GM21825 (cell line): ENCODE data around the gene SLC35B4.

Source experiments
- ATAC-seq: cut with Tn5 transposase; IDR thresholded peaks from one replicate; pipeline ENCODE4 v1.9.1; 2021; ENCODE audit warnings: mild to moderate bottlenecking, moderate library complexity; ENCODE audit not compliant: unreplicated experiment

The SLC35B4 gene, protein sequence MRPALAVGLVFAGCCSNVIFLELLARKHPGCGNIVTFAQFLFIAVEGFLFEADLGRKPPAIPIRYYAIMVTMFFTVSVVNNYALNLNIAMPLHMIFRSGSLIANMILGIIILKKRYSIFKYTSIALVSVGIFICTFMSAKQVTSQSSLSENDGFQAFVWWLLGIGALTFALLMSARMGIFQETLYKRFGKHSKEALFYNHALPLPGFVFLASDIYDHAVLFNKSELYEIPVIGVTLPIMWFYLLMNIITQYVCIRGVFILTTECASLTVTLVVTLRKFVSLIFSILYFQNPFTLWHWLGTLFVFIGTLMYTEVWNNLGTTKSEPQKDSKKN

DNA sequence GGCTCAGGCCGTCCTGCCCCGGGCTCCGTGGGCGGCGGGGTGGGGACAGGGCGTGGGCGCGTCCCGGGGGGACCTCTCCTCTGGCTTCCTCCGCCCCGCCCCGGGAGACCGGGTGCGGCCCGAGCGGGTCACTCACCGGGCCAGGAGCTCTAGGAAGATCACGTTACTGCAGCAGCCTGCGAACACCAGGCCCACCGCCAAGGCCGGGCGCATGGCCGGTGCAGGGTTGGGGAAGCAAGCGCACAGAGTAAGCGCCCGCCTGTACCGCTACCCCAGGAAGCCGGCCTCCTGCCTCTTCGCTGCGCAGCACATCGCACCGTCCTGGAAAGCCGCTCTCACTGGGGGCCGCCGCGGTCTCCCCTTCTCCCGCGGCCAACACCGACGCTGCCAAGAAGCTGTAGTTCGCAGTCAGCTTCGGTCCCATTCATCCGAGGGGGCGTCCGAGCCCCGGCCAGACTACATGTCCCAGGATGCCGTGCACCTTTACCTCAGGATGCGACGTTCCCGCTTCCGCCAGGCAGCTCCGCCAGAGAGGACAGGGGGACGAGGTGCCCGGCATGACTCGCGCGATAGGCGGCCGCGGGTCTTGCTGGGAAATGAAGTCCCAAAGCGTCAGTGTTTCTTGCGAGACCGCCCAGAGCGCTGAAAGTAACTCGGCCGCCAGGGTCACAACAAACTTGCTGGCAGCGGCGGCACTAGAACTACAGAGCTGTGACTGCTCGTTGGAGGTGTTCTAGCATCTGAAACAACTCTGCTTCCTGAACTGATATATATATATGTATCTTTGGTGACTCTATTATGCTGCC is at the start of gene SLC35B4:
Gene SLC35B4, minus strand, starts transcription at position 392 of the 806 bp plus-strand sequence. Its CDS starts 179 bp downstream, at position 213.
- ATAC-seq = peak; percentile 100

DNA sequence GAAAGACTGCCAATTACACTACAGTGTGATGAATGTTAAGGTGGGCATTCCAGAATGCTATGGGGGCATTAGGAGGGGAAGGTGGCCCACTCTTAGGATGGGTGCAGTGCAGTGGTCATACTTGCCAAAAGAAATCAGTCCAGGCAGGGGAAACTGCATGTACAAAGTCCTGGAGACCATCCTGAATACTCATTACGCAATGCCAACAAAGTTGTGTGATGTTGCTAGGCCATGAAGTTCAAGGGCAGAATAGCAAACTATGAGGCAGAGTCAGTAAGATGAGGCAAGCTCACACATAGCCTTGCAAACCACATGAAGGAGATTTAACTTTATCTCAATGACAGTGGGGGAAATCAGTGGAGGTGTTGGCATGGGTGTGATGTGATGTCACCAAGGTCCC is 49.8 kb upstream of the SLC35B4 start:
- no peak for ATAC-seq

DNA sequence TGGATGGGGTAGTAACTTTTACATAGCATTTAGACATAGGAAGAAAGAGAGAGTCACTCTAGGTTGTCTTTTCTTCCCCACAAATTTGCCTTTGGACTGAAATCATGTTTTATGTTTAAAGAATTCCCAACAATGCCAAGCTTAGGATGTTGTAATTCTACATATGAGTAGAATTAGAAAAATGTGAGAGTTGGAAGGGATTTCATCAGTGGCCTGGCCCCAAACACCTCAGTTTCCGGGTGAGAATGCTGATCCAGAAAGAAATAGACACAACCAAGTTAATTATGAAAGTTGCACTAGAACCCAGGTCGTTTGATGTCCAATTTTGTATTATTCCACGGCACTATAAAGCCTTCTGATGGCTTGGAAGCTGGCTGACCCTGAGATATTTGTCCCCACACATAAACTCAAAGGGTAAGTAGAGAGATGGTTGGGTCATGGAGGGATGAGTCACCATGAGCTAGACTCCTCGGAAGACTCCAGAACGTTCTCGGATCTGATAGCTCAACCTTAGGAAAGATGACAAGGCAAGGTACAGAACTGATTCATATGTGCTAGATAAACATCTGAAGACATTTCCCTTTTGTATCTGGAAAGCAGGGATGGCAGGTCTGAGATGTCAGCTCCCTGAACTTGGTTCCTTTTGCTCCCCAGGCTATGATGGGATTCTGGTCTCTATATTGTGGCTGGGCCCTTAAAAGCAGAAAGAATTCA is 48.8 kb upstream of the SLC35B4 start:
- ATAC-seq = no peak

DNA sequence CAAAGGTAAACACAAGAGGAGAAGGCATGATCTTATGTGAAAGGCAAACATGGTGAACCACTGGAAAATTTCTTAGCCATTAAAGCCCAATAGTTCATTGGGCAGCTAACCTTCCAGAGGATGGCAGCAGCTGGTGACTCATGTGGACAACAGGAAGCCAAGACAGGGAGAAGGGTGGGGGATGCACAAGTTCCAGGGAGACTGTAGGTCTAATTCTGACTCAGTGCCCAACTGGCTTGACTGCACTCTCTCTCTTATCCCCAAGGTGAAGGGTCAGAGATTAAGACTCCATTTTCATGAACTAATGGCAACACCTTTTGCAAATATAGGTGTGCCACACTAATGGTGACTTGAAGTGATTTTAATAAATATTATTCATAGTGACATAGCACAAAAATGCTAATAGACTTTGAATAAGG is 47.9 kb upstream of the SLC35B4 start:
- no peak for ATAC-seq

DNA sequence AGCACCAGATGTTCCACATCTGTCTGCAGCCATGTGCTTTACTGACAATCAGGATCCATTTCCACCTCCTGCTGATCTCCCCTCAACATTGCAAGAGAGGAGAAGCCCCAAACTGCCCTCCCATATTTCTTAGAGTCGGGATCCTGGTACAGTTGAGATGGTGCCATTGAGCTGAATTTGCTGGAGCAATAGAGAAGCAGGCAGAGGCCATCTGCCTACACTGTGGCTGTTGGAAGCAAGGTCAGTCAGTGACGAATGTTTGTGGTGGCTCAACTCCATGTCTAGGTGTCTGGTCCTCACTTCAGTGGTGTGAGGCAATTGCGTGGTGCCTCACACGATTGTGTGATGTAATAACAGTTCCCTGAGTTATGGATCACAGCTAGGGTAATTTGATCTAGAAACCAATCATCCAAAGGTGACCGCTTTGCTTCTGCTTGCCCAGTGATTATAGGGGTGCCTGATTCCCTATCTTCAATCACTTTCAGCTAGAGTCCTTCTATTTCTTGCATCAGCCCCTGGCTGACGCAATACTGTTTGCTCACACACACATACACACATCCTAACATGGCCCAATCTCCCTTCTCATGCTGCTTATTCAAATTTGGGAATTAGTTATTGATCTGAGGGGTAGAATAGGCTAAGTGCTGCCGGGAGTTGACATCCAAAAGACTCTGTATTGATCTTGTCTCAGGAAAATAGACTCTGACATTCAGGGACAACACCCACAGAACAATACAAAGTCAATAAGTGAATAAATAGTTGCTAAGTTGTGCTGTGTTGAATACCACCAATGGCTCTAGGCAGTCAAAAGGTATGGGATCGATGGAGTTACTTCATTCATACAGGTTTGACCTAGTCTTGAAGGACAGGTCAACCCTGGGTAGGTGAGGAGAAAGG is 46.1 kb upstream of the SLC35B4 start:
- no peak for ATAC-seq

DNA sequence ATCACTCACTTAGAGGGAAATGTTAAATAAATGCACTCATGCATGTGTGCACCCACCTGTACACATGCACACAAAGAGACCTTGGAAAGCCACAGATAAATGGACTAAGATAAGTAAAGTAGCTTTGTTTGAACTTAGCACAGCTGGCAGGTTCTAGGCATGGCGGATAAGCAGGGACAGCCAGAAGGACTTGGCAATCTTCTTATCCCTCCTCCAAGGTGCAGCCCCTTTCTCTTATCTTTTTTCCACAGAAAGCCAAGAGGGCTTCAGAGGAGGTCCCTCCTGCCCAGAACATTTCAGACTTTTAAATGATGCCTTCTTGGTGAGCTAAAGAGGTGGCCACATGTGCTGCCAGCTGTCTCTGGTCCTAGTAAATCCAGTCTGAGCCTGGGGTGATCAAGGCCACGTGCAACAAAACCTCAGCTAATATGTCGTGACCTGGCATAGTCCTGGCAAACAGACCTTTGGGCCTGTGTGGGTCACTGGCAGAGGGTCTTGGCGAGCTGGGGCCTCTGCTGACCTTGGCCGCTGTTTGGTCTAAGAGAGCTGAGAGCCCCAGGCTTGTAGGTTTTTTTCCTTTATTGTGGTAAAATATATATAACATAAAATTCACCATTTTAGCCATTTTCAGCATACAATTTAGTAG is 43.2 kb upstream of the SLC35B4 start:
- no peak for ATAC-seq

DNA sequence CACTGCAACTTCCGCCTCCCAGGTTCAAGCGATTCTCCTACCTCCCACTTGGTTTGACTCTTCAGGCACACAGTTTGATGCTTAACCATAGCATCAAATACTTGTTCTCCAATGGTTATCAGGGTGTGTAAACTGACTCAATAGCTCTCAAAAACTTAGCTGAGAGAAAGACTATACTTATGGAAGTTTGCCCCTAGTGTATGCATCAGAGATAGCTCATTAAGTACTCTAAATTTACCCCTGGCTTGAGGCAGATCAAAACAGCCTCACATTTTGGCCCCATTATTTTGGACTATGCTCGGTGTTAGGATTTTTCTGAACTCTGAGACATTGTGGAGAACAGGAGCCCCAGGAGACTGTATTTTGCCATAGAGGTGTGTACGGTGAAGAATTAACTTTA is 40.8 kb upstream of the SLC35B4 start:
- ATAC-seq = no peak

DNA sequence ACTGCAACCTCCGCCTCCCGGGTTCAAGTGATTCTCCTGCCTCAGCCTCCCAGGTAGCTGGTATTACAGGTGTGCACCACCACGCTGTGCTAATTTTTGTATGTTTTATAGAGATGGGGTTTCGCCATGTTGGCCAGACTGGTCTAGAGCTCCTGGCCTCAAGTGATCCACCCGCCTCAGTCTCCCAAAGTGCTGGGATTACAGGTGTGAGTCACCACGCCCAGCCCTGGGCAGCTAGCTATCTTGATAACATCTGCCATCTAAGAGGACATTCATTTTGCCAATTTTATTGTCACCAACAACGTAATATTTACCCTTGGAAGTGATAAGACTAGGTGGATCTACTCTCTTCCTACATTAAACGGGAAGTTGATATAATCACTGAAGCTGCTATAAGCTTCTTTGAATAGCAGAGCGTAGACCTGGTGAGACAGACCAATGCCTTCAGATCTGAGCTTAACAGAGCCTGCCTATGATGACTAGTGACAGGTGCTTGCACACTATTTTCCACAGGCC is 39.7 kb upstream of the SLC35B4 start:
- ATAC-seq = no peak

DNA sequence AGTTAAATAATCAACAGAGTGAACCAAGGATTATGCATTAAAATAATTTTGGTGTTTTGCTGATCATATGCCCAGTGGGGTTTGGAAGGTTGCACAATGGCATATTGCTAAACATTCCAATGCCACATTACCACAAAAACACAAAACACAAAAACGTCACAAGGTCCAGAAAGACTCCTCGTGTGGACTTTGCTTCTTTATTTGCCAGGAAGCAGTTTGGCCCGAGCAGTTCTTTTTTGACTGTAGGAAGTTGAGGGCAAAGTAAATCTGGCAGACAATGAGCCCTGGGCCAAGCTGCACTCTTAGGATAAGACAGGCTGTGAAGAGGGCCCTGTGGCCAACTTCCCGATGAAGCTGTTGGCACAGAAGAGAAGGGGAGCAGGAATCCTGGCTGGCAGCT is 39.2 kb upstream of the SLC35B4 start:
- ATAC-seq = no peak

DNA sequence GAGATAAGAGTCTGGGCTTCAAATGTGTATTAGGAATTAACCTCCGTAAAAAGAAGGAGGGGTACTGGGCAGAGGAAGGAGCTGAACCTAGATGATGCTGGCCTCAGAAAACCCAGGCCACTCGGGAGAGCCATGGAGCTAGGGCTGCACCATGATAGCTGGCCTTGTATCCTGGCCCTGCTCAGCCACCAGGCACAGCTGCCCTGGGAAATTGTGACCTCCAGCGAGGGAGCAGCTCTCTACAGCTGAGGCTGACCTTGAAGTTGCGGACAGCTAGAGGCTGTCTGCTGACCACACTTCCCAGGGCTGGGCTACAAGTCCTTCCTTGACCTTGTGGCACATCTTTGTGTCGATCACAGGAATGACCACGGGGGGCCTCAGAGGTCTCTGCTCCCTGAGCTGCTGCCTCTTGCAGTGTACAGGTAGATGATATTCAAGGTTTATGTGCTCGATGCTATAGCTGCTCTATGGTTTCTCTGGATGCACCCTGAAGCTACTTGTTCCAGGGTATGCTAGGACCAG is 38.3 kb upstream of the SLC35B4 start:
- no peak for ATAC-seq

DNA sequence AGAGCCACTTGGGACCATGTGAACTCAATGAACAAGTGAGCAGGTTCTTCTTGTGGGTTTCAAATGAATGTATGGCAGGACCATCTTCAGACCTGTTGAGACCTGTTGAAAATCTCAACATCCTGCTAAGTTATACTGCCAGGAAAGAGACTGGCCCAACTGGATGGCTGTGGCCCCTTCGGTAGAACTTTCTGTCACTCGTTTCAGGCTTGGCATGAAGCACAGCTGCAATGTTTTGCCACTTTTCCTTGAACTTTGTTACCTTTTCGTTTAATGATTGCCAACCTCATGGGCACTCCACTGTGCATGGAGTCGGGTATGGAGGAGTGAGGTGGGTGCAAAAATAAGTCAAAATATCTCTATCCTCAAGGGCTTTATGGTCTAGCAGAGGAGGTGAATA is 36.7 kb upstream of the SLC35B4 start:
- no peak for ATAC-seq

DNA sequence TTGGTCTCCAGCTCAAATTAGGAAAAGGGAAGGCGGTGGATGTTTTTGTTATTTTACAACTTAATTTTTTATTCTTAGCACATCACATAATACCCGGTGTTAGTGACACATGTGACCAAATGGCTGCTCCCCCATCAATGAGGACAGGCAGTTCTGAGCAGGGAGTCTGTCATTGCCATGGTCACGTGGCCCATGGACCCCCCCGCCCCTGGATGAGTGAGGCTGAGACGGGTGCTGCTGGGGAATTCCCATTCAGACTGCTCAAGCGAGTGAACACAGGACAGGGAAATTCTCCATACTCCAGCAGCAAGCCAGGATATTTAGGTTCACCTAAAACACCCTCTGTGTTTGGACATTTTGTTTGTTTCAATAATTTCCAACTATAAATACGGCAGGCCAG is 34.7 kb upstream of the SLC35B4 start:
- ATAC-seq = no peak

DNA sequence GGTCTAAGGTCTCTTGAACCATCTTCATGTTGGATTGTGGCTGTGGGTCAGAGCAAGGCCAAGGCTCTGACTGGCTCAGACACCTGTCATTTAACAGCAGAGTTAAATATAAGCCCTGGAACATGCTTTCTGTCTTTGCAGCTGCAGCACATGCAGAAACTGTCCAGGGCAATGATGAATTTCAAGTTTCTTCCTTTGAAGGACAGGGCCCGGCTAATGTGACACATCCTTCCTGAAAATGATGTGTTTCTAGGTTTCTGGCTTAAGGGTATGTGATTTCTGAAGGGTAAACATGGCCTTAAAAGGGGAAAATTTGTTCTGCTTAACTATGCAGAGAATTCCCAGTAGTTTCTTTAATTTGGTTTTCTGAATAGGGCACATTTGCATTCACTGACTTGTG is 34.0 kb upstream of the SLC35B4 start:
- no peak for ATAC-seq

DNA sequence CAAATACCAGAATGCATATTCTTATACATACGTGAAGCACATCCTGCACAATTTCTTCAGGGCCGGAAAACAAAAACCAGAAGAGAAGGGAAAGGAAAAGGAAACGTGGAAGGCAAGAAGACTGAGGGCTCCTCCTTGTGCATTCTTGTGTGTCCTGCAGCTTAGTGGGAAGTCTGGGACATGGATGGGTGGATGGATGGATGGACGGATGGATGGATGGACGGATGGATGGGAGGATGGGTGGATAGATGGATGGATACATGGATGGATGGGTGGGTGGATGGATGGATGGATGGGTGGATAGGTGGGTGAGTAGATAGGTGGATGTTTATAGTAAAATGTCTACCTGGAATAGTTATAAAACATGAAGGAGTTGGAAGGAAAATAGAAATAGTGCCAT is 30.8 kb upstream of the SLC35B4 start:
- ATAC-seq = no peak

DNA sequence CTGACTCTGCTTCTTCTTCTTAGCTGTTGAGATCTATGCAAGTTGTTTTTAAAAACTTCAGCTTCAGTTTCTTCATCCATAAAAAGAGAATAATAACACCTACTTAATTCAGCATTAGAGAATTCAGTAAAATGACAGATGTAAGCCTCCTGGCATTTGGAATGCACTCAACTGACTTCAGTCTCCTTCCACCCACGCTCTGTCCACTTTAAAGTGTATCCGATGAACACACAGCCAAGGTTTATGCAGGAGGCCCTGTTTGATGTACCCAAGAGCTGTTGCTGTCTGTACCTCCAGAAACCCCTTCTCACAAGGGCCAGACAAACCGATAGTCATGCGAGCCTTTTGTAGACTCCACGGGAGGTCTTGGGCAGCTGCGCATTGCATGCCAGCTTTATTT is 27.1 kb upstream of the SLC35B4 start:
- ATAC-seq = no peak

DNA sequence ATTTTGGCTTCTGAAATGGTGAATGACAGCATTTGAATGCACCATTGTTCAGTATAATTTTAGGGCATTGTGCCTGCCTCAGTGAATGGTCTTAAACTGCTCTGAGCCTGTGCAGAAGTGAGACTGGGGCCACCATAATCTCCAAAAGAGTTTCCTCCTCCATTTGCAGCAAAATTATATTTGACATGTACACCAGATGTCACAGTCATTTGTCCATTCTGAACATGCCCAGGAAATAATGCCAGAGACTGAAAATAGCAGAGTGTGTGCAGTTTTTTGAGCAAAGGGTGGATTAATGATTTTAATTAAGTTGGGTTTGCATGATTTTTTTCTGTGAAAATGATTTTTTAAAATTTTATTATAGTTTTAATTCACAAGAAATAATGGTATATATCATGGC is 26.4 kb upstream of the SLC35B4 start:
- ATAC-seq = no peak

DNA sequence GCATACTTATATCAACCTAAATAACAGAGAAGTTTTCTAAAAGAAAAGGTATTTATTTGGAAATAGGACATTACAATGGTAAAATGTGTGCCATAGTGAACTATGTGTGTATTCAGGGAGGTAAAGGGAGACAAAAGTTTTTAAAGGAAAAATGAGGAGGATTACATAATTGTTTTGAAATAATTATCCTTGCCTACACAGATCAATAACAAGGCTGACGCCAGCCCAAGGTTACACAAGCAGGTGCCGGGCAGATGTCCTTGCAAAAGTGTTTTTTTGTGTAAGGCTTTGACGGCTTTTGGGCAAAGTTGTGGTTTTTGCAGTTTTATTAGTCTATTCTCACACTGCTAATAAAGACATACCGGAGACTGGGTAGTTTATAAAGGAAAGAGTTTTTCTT is 22.7 kb upstream of the SLC35B4 start:
- no peak for ATAC-seq

DNA sequence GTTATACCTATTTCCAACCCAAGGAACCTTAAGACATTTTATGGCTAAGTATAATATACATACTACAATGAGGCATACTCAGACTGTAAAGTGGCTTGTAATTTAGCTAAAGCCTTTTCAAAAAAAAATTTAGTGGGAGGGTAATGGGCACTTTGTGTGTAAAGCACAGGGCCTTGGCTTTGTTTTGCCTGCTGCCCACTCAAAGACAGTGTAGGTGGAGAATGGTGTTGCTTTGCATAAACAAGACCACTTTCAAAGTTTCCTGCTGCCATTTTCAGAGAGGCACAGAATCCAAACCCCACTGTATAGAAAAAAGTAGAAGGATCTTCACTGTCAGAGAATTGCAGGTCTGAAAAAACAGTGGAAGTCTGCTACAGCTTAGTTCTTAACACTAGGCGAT is 21.2 kb upstream of the SLC35B4 start:
- ATAC-seq = no peak

DNA sequence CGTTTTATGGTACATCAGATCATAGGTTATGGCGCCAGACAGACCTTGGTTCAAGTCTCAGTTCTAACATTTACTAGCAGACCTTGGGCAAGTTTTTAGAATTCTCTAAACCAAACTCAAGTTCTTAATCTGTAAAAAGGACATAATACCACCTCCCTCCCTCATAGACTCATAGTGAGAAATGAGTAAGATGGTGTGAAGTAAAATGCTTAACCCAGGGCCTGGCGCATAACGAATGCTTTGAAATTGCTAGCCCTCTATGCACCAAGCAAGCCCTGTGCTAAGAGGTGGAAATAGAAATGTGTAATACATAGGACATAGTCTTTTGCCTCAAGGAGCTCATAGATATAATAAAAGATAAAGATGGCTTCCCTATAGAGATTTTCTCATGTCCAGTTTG is 17.7 kb upstream of the SLC35B4 start:
- no peak for ATAC-seq

DNA sequence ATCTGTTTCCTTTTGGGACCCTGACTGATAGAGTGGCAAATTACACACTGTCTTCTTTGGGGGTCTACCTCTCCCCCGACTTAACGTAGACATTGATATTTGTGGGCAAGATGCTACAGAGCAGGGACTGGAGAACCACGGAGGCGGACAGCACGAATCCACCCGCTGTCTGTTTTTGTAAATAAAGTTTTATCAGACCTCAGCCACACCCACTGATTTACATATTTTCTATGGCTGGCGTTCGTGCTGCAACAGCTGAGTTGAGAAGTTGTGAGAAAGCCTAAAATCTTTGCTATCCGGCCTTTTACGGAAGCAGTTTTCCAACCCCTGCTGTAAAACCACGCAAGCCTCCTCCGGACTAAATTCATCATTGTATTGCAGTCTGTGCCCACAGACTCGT is 17.2 kb upstream of the SLC35B4 start:
- ATAC-seq = no peak
